Measurements from ENCODE around the gene NFATC1. TPM values are rescaled to one million over a fixed set of nuclear protein-coding genes. Genes with fewer than 3 reads are reported as not detected.

NFATC1 gene
- total RNA-seq, 4 donors from 2014 or later: 10.1 to 15.0 (median 12.7) TPM

- intact Hi-C loops (cut with DNase I): no loop called here
- DNase-seq: no peak
- Histone ChIP-seq H3K36me3 (peaks cover 9 to 23% of the 10 kb centered on the region in 2 donors), H3K27ac (no peak overlapping the region), H3K4me3 (replicated peaks in 1 of 3) (no peak overlapping the region), H3K9me3 (no peaks in the 10 kb centered on the region), H3K27me3 (no peaks in the 10 kb centered on the region), H3K4me1 (no peaks in the 10 kb centered on the region)
- no peak for TF ChIP-seq POLR2A (IDR thresholded peaks at IDR 0.05)
- no peak for TF ChIP-seq CTCF (IDR thresholded peaks at IDR 0.05)
- WGBS, 2 donors: 90 to 94% methylated on average over 20 of the region's 20 CpGs
These were observed 33.8 kb upstream of the NFATC1 start for GRCh38 chr18:79361766-79362522.

DNA sequence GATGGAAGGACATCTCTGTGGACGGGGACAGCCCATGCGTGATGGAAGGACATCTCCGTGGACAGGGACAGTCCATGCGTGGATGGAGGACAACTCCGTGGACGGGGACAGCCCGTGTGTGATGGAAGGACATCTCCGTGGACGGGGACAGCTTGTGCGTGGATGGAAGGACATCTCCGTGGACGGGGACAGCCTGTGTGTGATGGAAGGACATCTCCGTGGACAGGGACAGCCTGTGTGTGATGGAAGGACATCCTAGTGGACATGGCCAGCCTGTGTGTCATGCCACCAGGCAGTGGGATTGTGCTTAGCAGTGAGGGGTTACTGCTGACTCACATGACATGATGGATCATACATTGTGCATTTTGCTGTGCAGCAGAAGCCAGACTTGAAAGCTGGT is 30.0 kb upstream of the NFATC1 start:
- Histone ChIP-seq H3K27ac (no peak overlapping the region), H3K4me3 (replicated peaks in 1 of 3) (no peak overlapping the region), H3K4me1 (no peaks in the 10 kb centered on the region), H3K9me3 (no peaks in the 10 kb centered on the region), H3K36me3 (peaks cover 9 to 14% of the 10 kb centered on the region in 2 donors), H3K27me3 (no peaks in the 10 kb centered on the region)
- no peak for TF ChIP-seq CTCF (IDR thresholded peaks at IDR 0.05)
- no peak for TF ChIP-seq POLR2A (IDR thresholded peaks at IDR 0.05)
- no peak for DNase-seq
- intact Hi-C loops (cut with DNase I): no loop called here
- WGBS, 2 donors: 91 to 93% methylated on average over 13 of the region's 13 CpGs

DNA sequence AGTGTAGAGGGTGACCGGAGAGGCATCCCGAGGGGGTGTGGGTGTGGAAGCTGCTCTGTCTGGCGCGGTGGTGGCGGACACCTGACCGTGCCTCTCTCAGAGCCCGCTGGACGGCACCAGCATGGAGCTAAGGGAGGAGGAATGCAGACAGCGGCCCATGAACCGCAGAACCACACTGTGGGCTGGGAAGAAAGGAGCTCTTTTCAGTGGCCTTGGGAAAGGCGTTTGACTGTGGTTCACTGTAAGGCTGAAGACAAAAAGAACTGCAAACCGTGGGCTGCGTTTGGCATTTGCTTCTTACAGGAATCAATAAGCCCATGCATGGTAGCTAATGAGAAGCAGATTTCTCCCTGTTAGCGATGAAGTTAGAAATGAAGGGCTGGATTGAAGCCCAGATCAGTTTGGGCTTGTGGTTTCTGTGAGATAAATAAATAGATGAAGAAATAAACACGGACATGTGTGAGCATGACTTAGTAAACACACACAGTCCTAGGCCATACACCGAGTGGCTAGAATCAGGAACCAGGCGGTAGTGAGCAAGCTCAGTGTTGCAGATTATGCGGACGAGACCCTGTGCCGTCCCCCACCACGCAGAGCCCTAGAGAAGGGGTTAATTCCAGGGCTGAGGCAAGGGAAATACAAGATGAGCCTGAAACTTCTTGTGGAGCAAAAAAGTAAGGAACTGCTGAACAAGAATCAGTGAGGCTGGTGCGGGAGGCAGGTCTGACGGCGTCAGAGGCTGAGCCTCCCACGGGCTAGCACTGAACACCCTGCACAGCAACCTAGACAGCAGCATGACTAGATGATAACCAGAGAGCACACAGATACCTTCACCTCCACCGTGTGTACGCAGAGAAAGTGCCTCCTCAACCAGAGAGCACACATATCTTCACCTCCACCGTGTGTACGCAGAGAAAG is 29.3 kb upstream of the NFATC1 start:
- 88 to 89% methylated on average over 29 of the region's 29 CpGs for WGBS, 2 donors
- H3K27ac ChIP-seq: no peak overlapping the region
- H3K4me3 ChIP-seq (replicated peaks in 1 of 3): no peak overlapping the region
- peaks cover 7 to 9% of the 10 kb centered on the region in 2 donors for H3K36me3 ChIP-seq
- no peaks in the 10 kb centered on the region for H3K9me3 ChIP-seq
- H3K27me3 ChIP-seq: no peaks in the 10 kb centered on the region
- no peak for TF ChIP-seq POLR2A (IDR thresholded peaks at IDR 0.05)
- TF ChIP-seq CTCF (IDR thresholded peaks at IDR 0.05): no peak
- intact Hi-C loops (cut with DNase I): no loop called here
- no peak for DNase-seq
- no peaks in the 10 kb centered on the region for H3K4me1 ChIP-seq

DNA sequence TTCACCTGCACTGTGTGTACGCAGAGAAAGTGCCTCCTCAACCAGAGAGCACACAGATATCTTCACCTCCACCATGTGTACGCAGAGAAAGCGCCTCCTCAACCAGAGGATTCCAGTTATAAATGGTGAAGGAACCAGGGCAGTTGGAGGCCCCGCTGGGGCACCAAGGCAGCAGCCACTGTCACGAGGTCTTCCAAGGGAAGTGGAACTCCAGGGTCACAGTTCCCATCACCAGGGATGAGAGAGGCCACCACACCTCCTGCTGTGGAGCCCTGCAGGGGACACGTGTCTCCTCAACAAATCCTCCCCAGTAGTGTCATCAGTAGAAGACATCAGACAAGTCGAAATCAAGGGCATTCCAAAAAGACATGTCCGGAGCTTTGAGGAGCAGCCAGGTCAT is 28.2 kb upstream of the NFATC1 start:
- intact Hi-C loops (cut with DNase I): no loop called here
- TF ChIP-seq POLR2A (IDR thresholded peaks at IDR 0.05): no peak
- TF ChIP-seq CTCF (IDR thresholded peaks at IDR 0.05): no peak
- no peaks in the 10 kb centered on the region for H3K9me3 ChIP-seq
- H3K27me3 ChIP-seq: no peaks in the 10 kb centered on the region
- 96 to 100% methylated on average over 2 to 8 of the region's 8 CpGs for WGBS, 2 donors
- H3K4me1 ChIP-seq: no peaks in the 10 kb centered on the region
- peaks cover 4% of the 10 kb centered on the region in 2 donors for H3K36me3 ChIP-seq
- H3K27ac ChIP-seq: no peak overlapping the region
- H3K4me3 ChIP-seq (replicated peaks in 1 of 3): no peak overlapping the region
- DNase-seq: no peak

GRCh38 chr18:79367989-79368388 is 27.7 kb upstream of the NFATC1 start:
- peaks cover 3 to 4% of the 10 kb centered on the region in 2 donors for H3K36me3 ChIP-seq
- no peaks in the 10 kb centered on the region for H3K4me1 ChIP-seq
- no peak for DNase-seq
- intact Hi-C loops (cut with DNase I): no loop called here
- H3K4me3 ChIP-seq (replicated peaks in 1 of 3): no peak overlapping the region
- 74 to 78% methylated on average over 15 to 18 of the region's 18 CpGs for WGBS, 2 donors
- H3K9me3 ChIP-seq: no peaks in the 10 kb centered on the region
- H3K27ac ChIP-seq: no peak overlapping the region
- H3K27me3 ChIP-seq: no peaks in the 10 kb centered on the region
- TF ChIP-seq CTCF (IDR thresholded peaks at IDR 0.05) (no peak), POLR2A (IDR thresholded peaks at IDR 0.05) (no peak)

Data from thyroid gland (tissue), 4 donors.